ENCODE results near the gene KCNK1.

Gene KCNK1
- 0.06 to 3.2 reads per million in 2 experiments for total RNA-seq

DNA sequence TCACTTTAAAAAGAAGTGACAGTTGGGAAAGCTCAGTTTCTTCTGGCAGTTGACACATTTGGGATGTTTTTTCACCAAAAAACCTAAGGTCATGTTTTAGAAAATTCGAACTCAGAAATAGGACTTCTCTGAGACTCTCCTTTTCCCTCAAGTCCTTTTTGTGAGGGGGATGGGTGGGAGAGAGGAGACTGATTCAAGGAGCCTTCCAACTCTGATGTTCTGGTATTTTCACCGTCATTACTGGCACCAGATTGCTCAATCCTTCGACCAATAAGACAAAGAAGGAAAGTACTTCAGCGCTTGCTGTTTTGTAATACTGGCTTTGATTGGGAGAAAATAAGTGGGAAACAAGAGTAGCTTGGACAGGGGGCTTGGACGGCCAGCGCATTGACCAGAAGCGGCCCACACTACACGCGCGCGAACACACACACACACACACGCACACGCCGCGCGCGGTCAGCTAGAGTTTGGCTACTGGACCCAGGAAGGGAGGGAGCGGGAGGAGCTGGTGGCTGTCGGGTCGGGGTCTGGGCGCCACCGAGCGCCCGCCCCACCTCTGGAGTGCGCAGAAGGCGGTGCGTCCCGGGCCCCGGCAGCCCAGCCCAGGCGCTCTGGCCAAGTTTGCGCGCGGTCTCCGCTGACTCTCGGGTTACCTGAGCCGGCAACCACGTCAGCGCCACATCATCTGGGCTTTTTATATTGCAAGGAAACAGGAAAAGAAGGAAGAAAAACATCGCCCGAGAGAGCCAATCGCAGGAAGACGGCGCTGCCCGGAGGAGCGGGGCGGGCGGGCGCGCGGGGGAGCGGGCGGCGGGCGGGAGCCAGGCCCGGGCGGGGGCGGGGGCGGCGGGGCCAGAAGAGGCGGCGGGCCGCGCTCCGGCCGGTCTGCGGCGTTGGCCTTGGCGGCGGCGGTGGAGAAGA is at the start of gene KCNK1:
TSS of gene KCNK1 (plus strand) at position 855 of the 921 bp plus-strand sequence. CDS start at position 921, 66 bp downstream.
- no peak for DNase-seq (ENCODE audit: low read depth)

DNA sequence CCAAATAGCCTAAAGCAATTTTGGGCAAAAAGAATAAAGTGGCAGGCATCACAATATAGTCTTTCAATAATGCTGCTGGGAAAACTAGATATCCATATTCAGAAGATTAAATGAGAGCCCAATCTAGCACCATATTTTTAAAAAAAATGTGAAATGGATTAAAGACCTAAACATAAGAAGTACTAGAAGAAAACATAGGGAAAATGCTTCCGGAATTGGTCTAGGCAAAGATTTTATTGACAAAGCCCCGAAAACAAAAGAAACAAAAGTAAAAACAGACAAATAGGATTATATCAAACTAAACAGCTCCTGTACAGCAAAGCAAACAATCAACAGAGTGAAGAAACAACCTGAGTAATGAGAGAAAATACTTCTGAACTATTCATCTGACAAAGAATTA is 48.6 kb upstream of the KCNK1 start:
- no peak for DNase-seq (ENCODE audit: low read depth)

DNA sequence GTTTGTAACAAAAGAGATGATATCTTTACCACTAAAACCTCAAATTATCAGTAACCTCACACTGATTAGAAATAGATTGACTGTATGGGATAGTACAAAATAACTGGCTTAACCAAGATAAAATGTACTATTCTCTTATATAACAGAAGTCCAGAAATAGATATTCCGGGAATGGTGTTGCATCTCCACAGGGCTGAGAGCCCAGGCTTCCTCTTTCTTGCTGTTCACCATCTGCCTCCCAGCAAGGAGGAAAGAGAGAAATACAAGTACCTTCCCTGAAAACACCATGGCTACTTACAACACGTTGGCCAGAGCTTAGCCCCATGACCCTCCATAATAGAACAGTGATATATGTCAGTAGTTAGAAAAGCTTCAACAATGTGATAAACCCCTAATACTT is 47.0 kb upstream of the KCNK1 start:
- no peak for DNase-seq (ENCODE audit: low read depth)

GRCh38 chr1:233569636-233570035 is 44.3 kb upstream of the KCNK1 start:
- no peak for DNase-seq (ENCODE audit: low read depth)

DNA sequence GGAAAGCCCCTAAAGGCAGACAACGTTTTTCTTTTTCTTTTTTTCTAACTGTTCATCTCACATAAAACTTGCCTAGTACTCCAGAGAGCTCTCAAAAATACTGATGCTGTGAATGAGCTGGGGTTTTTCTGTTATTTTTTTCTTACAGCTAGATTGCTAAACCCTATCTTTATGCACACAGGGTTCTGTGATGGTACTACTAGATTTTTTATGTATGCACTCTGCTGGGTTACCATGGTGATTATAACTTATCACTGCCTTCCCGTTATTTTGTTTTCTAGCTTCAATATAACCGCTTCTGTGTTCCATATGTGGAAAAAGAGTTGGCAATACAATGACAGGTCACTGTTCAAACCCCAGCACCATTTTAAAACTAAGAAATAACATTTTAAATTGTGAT is 43.7 kb upstream of the KCNK1 start:
- no peak for DNase-seq (ENCODE audit: low read depth)

GRCh38 chr1:233570706-233571105 is 43.2 kb upstream of the KCNK1 start:
- no peak for DNase-seq (ENCODE audit: low read depth)

DNA sequence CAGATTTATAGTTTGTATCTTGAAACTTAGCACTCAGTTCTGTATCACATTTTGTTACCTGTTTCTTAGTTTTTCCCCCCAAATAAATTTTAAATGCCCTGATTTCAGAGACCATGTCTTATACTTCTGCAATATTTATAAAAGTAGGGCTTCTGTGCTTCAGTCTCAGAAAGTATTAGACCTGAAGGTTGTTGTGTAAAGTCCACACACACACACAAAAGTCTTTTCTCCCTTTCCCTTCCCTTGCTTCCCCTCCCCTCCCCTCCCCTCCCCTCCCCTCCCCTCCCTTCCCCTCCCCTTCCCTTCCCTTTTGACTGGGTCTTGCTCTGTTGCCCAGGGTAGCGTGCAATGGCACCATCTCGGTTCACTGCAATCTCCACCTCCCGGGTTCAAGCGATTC is 41.0 kb upstream of the KCNK1 start:
- DNase-seq (ENCODE audit: low read depth) = no peak

DNA sequence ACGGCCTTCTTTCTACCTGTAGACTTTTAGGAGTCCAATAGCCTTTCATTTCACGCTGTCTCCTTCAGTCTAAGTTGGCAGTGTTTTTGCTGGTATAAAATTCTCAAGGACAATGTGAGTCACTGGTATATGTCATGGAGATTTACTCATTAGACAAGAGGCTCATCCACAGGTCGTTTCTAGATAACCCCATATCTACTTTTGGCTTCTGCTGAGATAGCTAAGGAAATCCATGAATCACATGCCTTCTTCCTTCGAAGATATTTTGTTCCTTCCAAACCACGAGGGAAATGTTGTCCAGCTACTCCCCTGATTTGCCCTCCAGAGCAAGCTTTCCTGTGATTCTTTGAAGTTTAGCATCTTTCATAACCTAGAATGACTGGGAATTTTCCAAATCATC is 38.5 kb upstream of the KCNK1 start:
- no peak for DNase-seq (ENCODE audit: low read depth)

GRCh38 chr1:233582439-233582838 is 31.5 kb upstream of the KCNK1 start:
- DNase-seq (ENCODE audit: low read depth) = no peak

- DNase-seq (ENCODE audit: low read depth) = no peak
Observed at GRCh38 chr1:233584376-233584775, 29.5 kb upstream of the KCNK1 start.

DNA sequence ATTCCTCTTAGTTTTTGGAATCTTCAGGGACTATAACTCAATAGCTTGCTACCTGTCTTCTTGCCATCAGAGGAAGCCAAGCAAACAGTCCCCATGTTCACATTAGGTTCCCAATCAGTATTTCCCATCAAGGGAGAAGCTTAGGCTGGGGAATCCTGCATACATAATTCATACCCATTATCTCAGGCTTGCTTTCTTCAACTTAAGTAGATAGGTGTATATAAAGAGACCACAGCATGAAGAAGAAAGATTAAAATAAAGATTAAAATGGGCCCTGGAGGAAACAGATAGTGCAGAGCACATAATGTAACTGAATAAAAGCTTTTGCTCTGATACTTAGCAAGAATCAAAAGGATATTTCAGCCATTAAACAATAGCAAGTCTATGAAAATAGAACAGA is 29.0 kb upstream of the KCNK1 start:
- no peak for DNase-seq (ENCODE audit: low read depth)

DNA sequence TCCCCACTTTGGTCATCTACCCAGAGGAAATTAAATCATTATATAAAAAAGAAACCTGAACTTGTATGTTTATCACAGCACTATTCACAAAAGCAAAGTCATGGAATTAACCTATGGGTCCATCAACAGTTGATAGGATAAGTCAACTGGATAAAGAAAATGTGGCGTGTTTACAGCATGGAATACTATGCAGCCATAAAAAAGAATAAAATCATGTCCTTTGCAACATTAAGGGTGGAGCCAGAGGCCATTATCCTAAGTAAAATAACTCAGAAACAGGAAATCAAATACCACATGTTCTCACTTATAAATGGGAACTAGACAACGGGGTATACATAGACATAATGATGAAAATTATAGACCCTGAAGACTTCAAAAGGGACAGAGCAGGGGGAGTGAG is 27.6 kb upstream of the KCNK1 start:
- no peak for DNase-seq (ENCODE audit: low read depth)

DNA sequence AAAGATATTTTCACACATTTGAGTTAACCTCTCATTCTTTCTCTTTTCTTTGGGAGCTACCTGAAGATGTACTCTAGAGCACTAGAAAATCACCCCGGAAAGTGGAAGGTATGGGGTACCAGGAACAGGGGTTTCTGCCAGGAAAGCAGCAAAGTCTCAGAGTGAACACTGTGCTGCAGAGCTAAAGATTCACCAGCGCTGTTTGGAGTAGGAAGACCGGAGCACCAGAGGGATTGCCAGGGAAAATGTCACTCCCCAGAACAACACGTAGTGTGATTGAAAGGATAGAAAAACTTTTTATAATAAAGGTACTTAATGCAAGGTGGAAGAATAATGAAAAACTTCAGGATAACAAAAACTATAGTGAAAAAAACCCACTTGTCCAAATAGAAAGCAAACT is 26.7 kb upstream of the KCNK1 start:
- DNase-seq (ENCODE audit: low read depth) = no peak

- DNase-seq (ENCODE audit: low read depth) = no peak
Observed at GRCh38 chr1:233587958-233588799, 25.7 kb upstream of the KCNK1 start.

DNA sequence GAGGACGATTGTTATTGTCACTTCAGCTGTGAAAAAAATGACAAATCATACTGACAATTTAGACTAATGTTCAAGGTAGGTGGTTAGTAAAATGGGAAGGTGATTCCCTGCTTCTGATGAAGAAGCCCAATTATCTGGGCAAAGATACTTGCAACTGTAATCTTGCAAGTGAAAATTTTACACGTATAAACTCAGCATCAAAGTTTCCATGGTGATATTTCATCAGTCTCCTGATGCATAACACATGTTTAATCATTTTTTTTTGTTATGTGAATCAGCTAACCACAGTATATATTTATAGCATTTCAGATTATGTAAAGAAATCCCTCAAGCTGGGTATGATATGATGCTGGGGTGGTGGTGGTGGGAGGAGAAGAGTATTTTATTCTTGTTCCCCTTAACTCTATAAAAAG is 16.4 kb upstream of the KCNK1 start:
- no peak for DNase-seq (ENCODE audit: low read depth)

DNA sequence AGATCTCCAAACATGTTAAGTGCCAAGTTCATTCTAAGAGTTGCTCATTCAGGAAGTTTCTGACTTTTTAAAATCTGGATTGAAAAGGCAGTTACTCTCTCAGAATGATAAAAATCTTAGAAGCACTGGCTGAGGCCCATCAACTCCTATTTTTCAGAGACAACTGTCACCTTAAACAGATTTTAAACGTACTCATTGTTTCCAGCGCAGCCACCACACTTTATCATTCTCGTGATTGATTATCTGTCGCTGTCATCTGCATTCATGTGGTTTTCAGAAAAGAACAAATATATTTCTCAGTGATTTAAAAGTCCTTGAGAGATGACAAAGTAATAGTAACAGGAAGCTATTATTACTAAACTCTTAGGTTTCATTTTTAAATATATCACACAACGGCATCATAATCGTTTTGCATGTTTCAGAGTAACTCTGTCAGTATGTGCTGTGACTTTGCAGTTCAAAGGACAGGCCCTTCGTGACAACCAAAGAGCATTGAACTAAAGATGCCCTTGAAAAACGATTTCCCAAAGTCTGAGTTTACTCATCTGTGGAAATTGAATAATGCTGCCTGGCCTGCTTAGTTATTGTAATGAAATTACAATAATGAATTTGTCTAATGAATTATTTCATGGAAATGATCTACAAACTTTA is 14.9 kb upstream of the KCNK1 start:
- no peak for DNase-seq (ENCODE audit: low read depth)

DNA sequence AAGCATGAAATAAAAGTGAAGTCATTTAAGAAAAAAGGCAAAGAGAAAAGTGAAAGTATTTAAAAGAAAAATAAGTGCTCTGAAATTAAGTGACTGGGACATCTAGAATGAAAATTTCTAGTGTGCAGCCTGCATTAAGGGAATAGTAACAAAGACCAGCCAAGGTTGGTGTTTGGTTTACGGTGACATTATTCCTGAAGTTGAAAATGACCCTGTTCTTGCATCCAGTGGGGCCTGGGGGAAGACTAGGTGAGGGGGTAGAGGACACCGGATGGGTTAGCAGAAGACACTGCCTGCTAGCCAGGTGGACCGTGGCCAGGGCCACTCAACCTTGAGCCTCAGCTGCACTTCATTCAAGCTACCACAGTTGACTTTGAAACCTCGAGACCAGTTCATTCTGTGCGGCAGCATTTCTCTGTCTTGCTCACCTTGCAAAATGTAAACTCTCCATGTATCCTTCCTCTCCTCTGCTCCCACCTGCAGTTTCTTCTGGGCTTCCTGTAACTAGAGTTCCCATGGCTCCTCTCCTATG is 14.3 kb upstream of the KCNK1 start:
- DNase-seq (ENCODE audit: low read depth) = no peak

DNA sequence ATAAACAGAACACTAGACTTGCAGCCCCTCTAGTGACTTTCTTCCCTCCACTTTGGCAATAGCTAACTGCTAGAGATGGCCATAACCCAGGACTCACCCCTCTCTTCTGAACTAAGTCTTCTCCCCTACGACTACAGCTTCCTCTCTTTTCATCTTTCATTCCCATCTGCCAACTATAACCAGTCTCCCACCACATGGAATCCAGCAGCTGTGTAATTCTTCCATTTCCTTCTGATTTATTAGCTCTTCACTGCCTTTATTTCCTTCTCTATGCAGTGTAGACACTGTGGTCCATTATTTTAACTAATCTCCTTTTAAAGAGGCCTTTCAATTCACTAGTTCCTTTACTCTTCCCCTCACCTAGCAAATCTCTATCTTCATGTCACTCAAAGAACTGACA is 13.4 kb upstream of the KCNK1 start:
- DNase-seq (ENCODE audit: low read depth) = no peak

- no peak for DNase-seq (ENCODE audit: low read depth)
Observed at GRCh38 chr1:233603478-233603877, 10.4 kb upstream of the KCNK1 start.

DNA sequence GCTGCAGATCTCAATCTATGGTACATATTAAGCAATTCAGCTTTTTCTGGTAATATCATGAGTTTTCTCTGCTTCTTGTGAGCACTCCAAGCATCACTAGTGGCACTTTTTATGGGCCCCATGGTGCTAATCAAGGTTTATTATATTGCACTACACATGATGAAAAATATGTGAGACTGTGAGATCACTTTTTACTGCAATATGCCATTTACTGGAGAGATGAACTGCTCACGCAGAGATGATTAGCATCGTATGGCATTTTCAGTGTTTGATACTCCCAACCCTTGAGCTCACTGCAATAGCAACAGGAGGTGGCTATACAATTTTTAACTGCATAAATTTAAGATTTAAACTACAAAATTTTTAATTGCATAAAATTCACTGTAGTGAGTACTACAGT is 8.7 kb upstream of the KCNK1 start:
- DNase-seq (ENCODE audit: low read depth) = no peak

DNA sequence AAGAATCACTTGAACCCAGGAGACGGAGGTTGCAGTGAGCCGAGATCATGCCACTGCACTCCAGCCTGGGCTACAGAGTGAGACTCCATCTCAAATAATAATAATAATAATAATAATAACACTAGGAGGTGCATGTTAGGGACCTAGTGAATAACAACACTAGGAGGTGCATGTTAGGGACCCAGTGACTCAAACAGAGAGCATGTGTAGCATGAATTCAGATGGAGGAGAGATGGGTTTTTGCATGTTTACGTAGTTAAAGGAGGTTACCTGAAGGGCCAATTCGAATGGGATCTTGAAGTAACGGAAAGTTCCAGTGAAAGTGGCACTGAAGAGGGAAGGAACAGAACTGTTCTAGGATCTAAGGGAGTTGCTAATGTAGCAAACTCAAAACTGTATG is 7.1 kb upstream of the KCNK1 start:
- no peak for DNase-seq (ENCODE audit: low read depth)

All from T follicular helper cell (primary cell).